GM18868 (cell line): ENCODE results near the gene DNTTIP2.
"Not testable (repeated sequence)": the region's sequence is repeated elsewhere in the genome, so short reads cannot be mapped to it uniquely, and the experiment has no call there.

Experiments
- ATAC-seq: cut with Tn5 transposase; IDR thresholded peaks from one replicate; pipeline ENCODE4 v1.9.1; 2021; ENCODE audit warnings: mild to moderate bottlenecking, moderate library complexity; ENCODE audit not compliant: unreplicated experiment

DNTTIP2 gene

GRCh38 chr1:93842750-93843500 is 36.1 kb downstream of the DNTTIP2 start:
- no peak for ATAC-seq

GRCh38 chr1:93841771-93842170 is 37.2 kb downstream of the DNTTIP2 start:
- no peak for ATAC-seq

- no peak for ATAC-seq
Observed at GRCh38 chr1:93840956-93841482, 38.0 kb downstream of the DNTTIP2 start.

- ATAC-seq, result no peak
Observed at GRCh38 chr1:93839753-93840152, 39.3 kb downstream of the DNTTIP2 start.

GRCh38 chr1:93839307-93839706 is 39.7 kb downstream of the DNTTIP2 start:
- ATAC-seq, result no peak

GRCh38 chr1:93837961-93838360 is 41.0 kb downstream of the DNTTIP2 start:
- ATAC-seq, result no peak

GRCh38 chr1:93833293-93833692 is 45.7 kb downstream of the DNTTIP2 start:
- ATAC-seq, result not testable (repeated sequence)

- no peak for ATAC-seq
Observed at GRCh38 chr1:93829061-93829460, 49.9 kb downstream of the DNTTIP2 start.

GRCh38 chr1:93828367-93828755 is 50.6 kb downstream of the DNTTIP2 start:
- ATAC-seq, result no peak

- no peak for ATAC-seq
Observed at GRCh38 chr1:93827633-93828366, 51.2 kb downstream of the DNTTIP2 start.

GRCh38 chr1:93827128-93827527 is 51.9 kb downstream of the DNTTIP2 start:
- ATAC-seq, result no peak

- ATAC-seq, result no peak
Observed at GRCh38 chr1:93824834-93825233, 54.2 kb downstream of the DNTTIP2 start.

GRCh38 chr1:93822730-93823425 is 56.1 kb downstream of the DNTTIP2 start:
- ATAC-seq, result no peak

- no peak for ATAC-seq
Observed at GRCh38 chr1:93821423-93822144, 57.4 kb downstream of the DNTTIP2 start.

- no peak for ATAC-seq
Observed at GRCh38 chr1:93820554-93821422, 58.2 kb downstream of the DNTTIP2 start.

- peak; percentile 14 for ATAC-seq
Observed at GRCh38 chr1:93818570-93818959, 60.4 kb downstream of the DNTTIP2 start.

GRCh38 chr1:93817819-93818569 is 61.0 kb downstream of the DNTTIP2 start:
- ATAC-seq, result peak; percentile 81

- ATAC-seq, result no peak
Observed at GRCh38 chr1:93816970-93817678, 61.9 kb downstream of the DNTTIP2 start.
